ENCODE measurements around the gene TMED8.
A peak's percentile ranks its signal among the peaks of the same experiment; 100 is the strongest.
"Not testable (repeated sequence)": the region's sequence is repeated elsewhere in the genome, so short reads cannot be mapped to it uniquely, and the experiment has no call there.

Gene TMED8

DNA sequence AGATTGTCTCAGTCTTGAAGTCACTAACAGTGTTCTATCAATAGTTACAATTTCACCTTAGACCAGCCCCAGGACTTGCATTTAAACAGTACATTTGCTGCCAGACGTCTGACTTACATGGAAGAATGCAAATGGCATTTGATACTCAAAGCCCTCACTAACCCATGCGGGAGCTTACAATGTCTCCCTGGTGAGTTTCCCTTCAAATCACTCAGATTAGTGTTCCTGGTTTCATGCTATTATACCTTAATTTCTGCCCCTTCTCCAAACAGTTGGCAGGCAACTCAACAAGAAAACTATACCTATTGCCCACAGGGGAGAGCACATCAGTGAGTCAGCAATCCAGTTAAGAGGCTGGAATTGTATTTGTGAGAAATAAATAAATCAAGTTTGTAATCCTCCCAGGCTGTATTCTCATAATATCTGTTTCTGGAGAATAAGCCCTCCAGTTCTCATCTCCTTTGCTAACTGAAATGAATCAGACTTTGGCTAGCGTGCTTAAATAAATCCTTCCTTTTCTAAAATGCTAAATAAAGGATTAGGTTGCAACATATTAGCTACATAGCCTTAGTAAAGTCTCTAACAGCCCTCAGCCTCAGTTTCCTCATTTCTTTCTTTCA, 32.4 kb downstream of the TMED8 start:
- no peak for DNase-seq (ENCODE audit: low read depth)
- no peak overlapping the region for H3K4me3 ChIP-seq (ENCODE audit: low read length)
- TF ChIP-seq, protein P1, sequence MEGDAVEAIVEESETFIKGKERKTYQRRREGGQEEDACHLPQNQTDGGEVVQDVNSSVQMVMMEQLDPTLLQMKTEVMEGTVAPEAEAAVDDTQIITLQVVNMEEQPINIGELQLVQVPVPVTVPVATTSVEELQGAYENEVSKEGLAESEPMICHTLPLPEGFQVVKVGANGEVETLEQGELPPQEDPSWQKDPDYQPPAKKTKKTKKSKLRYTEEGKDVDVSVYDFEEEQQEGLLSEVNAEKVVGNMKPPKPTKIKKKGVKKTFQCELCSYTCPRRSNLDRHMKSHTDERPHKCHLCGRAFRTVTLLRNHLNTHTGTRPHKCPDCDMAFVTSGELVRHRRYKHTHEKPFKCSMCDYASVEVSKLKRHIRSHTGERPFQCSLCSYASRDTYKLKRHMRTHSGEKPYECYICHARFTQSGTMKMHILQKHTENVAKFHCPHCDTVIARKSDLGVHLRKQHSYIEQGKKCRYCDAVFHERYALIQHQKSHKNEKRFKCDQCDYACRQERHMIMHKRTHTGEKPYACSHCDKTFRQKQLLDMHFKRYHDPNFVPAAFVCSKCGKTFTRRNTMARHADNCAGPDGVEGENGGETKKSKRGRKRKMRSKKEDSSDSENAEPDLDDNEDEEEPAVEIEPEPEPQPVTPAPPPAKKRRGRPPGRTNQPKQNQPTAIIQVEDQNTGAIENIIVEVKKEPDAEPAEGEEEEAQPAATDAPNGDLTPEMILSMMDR (IDR thresholded peaks at IDR 0.05; ENCODE audit: insufficient read depth, low read depth, low read length, missing control alignments), result no peak

DNA sequence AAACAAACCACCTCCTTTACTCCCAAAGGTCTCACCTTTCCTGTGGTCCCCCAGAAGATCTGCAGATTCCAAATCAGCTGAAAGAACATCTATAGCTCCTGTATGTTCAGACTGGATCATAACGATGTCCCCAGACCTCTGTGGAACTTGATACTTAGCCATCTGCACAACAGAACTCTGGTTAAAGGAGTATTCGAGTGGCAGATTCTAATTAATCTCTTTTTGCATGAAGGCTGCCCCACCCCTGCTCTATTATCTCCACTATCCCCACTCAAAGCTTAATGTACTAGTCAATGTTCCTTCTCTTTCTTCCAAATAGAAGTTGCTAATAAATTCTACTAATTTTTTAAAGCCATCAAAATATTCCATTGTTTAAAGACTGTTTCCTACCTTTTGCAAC, 33.2 kb downstream of the TMED8 start:
- no peak for DNase-seq (ENCODE audit: low read depth)
- TF ChIP-seq, protein P1 (IDR thresholded peaks at IDR 0.05; ENCODE audit: insufficient read depth, low read depth, low read length, missing control alignments), result no peak
- no peak overlapping the region for H3K4me3 ChIP-seq (ENCODE audit: low read length)

DNA sequence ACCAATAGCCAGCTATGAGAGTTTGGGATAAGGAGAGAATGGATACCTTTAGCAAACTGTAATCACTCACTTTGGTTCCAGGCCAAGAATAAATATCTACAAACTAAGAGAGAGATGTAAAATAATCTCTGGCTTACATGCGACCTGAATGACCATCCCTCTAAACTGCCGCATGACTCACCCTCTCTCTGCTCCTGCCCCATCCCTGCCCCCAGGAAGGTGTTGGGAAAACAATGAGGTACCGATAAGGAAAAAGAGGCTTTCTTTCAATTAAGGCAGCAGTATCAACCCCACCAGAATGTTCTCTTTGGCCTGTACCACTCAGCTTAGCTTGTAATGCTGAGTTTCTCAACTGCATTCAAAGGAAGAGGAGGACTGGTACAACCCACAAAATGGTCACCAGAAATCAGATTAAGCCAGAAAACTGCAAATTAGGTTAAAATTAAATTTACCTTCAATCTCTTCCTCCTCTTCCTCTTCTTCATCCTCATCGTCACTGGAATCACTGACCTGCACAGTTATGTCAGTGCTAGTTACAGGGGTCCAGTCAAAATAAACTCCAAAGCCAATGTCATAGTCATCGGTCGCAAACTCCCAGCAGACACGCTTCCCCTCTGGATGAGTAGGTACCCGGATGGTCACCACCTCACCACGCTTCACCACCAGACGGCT, 34.0 kb downstream of the TMED8 start:
- H3K4me3 ChIP-seq (ENCODE audit: low read length), result no peak overlapping the region
- TF ChIP-seq, protein P1 (IDR thresholded peaks at IDR 0.05; ENCODE audit: insufficient read depth, low read depth, low read length, missing control alignments), result no peak
- peak; percentile 48 for DNase-seq (ENCODE audit: low read depth)

DNA sequence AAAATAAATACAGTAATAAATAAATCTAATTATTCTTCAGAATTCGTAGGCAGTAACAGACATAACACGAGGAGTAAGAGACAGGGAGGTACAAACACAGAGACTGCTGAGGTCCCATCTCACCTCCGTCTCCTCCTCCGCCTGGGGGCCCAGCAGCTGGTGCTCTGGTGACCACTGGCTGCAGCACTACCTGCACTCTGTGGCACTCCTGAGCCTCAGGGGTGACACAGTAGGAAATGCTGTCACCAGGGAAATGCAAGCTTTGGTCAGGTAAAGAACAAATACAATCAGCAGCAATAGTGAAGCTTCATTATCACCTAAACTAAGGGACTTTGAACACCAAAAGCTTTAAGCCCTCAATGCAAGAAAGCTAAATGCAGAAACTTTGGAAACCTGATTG, 36.5 kb downstream of the TMED8 start:
- DNase-seq (ENCODE audit: low read depth), result no peak
- TF ChIP-seq, protein P1 (IDR thresholded peaks at IDR 0.05; ENCODE audit: insufficient read depth, low read depth, low read length, missing control alignments), result no peak

DNA sequence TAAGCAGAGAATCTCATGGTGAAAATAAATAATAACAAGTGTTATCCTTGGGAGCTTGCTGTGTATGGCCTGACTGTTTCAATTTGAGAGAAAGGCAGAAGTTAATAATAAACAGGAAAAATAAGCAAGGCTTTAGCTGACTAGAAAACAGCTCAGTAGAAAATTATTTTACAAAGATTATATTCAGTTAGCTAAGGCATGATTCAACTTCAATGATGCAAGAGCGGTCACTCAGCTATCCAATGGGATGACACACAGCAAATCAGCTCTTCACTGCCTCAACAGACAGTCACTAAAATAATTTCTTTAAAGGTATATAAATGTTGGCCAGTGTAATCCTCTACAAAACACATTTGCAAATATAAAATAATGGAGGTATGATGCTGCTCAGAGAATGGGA, 37.5 kb downstream of the TMED8 start:
- H3K4me3 ChIP-seq (ENCODE audit: low read length), result no peak overlapping the region
- TF ChIP-seq, protein P1 (IDR thresholded peaks at IDR 0.05; ENCODE audit: insufficient read depth, low read depth, low read length, missing control alignments), result no peak
- peak; percentile 71 for DNase-seq (ENCODE audit: low read depth)

More for the DNA sequence above, 36.5 kb downstream of the TMED8 start:
- no peak overlapping the region for H3K4me3 ChIP-seq (ENCODE audit: low read length)

DNA sequence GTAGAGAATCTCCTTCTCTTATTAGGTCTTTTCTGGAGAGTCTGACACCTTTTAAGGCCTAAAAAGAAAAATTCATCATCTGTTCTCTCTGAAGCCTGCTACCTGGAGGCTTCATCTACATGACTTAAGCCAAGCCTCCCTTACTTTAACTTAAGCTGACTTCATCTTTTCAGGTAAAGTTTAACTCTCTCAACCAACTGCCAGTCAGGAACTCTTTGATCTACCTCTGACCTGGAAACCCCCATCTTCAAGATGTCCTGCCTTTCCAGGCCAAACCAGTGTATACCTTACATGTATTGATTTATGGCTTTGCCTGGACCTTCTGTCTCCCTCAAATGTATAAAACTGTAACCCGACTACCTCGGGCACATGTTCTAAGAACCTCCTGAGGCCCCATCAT, 38.6 kb downstream of the TMED8 start:
- no peak overlapping the region for H3K4me3 ChIP-seq (ENCODE audit: low read length)
- DNase-seq (ENCODE audit: low read depth), result no peak
- TF ChIP-seq, protein P1 (IDR thresholded peaks at IDR 0.05; ENCODE audit: insufficient read depth, low read depth, low read length, missing control alignments), result no peak

DNA sequence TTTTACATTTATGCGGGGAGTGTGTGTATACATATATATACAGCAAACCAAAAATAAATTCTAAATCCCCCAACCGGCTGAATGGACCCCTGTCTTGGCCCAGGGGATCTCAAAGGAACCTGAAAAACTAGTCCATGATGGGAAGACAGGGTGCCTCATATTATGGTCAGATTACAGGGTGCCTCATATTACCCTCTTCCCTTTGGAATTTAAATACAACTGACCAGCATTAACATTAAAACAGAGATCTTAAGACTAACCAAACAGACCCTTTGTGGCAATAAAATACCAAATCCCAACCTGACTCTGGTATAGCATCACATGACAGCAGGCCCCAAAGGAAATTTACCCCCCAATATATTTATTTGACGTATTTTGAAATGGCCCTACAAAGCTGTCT, 39.0 kb downstream of the TMED8 start:
- H3K4me3 ChIP-seq (ENCODE audit: low read length), result no peak overlapping the region
- TF ChIP-seq, protein P1 (IDR thresholded peaks at IDR 0.05; ENCODE audit: insufficient read depth, low read depth, low read length, missing control alignments), result no peak
- DNase-seq (ENCODE audit: low read depth), result no peak

DNA sequence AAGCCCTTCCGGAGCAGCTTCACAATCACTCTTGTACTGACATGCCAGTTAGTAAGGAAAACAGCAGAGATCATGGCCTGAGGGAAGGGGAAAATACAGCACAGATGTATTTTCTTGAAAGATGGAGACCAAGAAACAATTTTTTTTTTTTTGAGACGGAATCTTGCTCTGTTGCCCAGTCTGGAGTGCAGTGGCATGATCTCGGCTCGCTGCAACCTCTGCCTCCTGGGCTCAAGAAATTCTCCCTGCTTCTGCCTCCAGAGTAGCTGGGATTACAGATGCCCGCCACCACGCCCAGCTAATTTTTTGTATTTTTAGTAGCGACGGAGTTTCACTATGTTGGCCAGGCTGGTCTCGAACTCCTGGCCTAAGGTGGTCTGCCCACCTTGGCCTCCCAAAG, 39.6 kb downstream of the TMED8 start:
- H3K4me3 ChIP-seq (ENCODE audit: low read length), result not testable (repeated sequence)
- peak; percentile 26 for DNase-seq (ENCODE audit: low read depth)
